Transverse colon (tissue), 4 donors: ENCODE data around the gene ERICH2.

Experiments used
- CTCF ChIP-seq, 5 experiments: fragments of 200-600 bp in 3 of 5; fragments of 450-650 bp in 2 of 5; sonication (generic) in 3 of 5; IDR thresholded peaks; 1 replicate in 2 of 5; 2 replicates in 3 of 5; pipeline ENCODE4 v1.5.1; 2016 to 2017; ENCODE audit warnings: antibody characterized with exemption in 5 of 5, inconsistent platforms in 3 of 5, mild to moderate bottlenecking in 2 of 5, moderate library complexity in 1 of 5
- EP300 ChIP-seq: sonication (generic); formaldehyde crosslinking; IDR thresholded peaks from one replicate; pipeline ENCODE4 v1.6.1; 2017; ENCODE audit warnings: antibody characterized with exemption, low read depth
- POLR2A ChIP-seq: fragments of 450-650 bp; IDR thresholded peaks from one replicate; pipeline ENCODE4 v1.6.1; 2016; ENCODE audit warnings: antibody characterized with exemption, mild to moderate bottlenecking, moderate library complexity
- POLR2AphosphoS5 ChIP-seq, 3 donors: sonication (generic); formaldehyde crosslinking; IDR thresholded peaks; one replicate each; pipeline ENCODE4 v1.6.1; 2016; ENCODE audit warnings: antibody characterized with exemption in 3 of 3

GRCh38 chr2:170817093-170818035, 47.2 kb downstream of the ERICH2 start:
- TF ChIP-seq CTCF (IDR thresholded peaks at IDR 0.05) = no peak
- TF ChIP-seq EP300 = no peak
- no peak for TF ChIP-seq POLR2AphosphoS5 (IDR thresholded peaks at IDR 0.05)
- TF ChIP-seq POLR2A = no peak
